HG02943 (cell line): ENCODE measurements around the gene CDH4.

Experiments used
- ATAC-seq: cut with Tn5 transposase; IDR thresholded peaks from one replicate; pipeline ENCODE4 v1.9.1; 2021; ENCODE audit warnings: mild to moderate bottlenecking, low read depth, moderate library complexity; ENCODE audit not compliant: unreplicated experiment

CDH4 gene

GRCh38 chr20:61777773-61778494 lies 525.9 kb downstream of the CDH4 start:
- ATAC-seq = no peak

DNA sequence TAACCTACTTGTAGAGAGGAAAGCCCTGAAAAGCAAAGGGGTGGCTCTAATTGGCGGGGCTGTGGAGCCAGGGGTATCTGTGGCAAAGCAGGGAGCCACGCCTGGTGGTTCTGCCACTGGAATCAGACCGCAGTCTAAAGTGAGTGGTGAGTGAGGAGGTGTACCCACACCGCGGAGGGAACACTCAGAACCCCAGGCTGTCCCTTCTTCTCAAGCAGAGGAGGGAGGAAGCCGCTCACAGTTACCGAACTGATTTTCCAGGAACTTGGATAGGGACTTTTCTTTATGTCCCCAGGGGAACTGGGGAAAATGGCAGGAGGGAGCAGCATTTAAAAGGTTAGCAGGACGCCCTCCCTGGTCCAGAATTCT lies 526.4 kb downstream of the CDH4 start:
- ATAC-seq = no peak

- no peak for ATAC-seq
Observed at GRCh38 chr20:61779176-61779965, 527.3 kb downstream of the CDH4 start.

GRCh38 chr20:61780066-61780465 lies 528.0 kb downstream of the CDH4 start:
- no peak for ATAC-seq

- no peak for ATAC-seq
Observed at GRCh38 chr20:61784801-61785566, 532.9 kb downstream of the CDH4 start.

- no peak for ATAC-seq
Observed at GRCh38 chr20:61785567-61785816, 533.4 kb downstream of the CDH4 start.

DNA sequence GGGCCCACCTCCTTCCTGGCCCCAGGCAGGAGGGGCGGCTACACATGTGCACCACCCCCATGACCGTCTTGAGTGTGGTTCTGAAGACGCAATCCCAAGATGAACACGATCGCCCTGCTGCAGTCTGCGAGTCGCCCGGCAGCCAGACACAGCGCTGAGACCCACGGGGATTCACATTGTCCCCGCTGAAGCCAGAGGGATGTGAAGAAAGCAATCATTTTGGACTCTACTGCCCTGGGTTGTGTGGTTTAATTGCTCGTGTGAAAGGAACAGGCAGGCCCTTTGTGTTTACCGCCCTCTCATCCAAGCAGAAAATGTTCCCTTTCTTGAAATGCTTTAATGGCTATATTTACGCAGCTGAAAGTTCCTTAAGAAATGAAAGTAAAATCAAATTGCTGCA lies 534.2 kb downstream of the CDH4 start:
- ATAC-seq = no peak

GRCh38 chr20:61788343-61788742 lies 536.3 kb downstream of the CDH4 start:
- ATAC-seq = no peak

DNA sequence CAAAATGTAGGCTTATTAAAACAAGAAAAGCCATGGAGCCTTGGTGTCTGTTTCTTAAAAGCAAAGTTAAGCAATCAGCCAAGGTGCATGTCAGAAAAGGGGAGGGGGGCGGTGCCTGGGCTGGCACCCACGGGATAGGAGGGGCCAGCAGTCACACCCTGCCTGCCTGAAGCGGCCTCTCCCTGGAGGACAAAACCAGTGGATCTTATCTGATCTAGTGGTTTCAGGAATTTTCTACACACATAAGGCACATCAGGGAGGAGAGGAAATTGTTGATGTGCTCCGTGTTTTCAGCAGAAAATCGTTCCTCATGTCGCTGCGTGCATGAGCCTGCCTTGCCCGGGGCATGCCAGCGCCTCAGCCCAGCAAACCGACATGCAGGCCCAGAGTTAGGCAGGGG lies 537.3 kb downstream of the CDH4 start:
- ATAC-seq = no peak

DNA sequence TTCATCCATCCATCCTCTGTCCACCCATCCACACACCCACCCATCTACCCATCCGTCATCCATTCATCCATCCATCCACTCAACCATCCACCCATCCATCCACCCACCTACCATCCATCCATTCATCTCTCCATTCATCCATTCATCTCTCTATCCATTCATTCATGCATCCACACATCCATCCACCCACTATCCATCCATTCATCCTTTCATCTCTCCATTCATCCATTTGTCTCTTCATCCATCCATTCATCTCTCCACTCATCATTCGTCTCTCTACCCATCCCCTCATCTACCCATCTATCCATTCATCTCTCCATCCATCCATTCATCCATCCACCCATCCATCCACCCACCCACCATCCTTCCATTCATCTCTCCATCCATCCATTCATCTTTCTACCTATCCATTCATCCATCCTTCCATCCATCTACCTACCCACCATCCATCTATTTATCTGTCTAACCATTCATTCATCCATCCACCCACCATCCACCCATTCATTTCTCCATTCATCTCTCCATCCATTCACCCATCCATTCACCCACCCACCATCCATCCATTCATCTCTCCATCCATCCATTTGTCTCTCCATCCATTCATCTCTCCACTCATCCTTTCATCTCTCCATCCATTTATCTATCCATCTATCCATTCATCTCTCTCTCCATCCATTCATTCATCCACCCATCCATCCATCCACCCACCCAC lies 538.2 kb downstream of the CDH4 start:
- ATAC-seq = no peak

DNA sequence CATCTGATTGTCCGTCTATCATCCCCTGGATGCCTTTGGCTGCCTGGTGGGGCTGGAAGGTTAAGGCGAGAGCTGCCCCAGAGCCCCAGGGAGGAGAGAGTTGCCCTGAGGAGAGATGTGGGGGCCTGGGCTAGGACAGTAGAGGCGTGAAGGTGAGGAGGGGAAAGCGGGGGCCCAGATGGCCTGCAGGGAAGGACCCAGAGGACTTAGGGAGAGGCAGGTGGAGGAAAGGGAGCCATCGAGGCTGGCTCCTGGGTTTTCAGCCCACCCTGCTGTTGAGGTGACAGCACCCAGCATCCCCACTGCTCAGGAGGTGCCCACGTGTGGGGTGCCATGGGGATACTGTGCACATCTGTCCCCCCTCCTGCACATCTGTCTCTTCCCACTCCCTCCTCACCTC lies 539.9 kb downstream of the CDH4 start:
- no peak for ATAC-seq

- no peak for ATAC-seq
Observed at GRCh38 chr20:61795669-61796630, 543.9 kb downstream of the CDH4 start.

GRCh38 chr20:61796738-61797137 lies 544.7 kb downstream of the CDH4 start:
- ATAC-seq = no peak

GRCh38 chr20:61797200-61797599 lies 545.1 kb downstream of the CDH4 start:
- no peak for ATAC-seq

DNA sequence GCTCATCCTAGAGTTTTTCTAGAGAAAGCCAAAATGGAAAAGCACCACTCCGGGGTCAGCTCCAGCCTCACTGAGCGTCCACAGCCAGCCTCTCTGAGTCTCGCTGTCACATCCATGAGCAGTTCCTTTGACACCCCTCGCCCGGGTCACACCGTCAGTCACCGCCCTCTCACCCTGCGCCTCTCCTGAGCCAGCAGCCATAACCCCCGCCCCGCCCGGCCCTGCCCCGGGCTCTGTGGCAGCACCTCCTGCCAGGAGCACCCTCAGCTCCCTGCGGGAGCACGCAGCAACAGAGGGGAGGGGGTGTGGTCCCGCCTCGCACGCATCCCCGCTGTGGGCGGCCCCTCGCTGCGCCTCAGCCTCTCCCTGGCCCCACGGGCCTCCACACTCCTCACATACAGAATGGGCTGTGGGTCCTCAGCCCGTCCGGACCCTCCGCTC lies 545.9 kb downstream of the CDH4 start:
- no peak for ATAC-seq

DNA sequence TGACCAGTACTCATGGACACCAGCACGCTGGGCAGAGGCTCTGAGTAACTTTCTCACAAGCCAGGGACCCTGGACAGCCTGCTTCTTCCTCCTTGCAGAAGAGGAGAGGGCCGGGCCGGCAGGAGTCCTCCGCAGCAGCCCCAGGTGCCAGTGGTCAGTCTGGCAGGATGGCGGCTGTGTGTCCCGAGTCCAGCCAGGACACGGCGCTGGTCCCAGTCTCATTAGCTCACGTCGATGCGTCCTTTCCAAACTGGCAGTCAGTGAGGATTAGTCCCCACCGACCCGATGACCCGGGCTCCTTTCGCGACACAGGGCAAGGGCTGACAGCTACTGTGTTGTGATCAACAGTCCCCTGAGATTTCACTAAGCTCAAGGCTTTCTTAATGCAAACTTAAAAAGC lies 546.6 kb downstream of the CDH4 start:
- ATAC-seq = no peak

- ATAC-seq = no peak
Observed at GRCh38 chr20:61799394-61799923, 547.4 kb downstream of the CDH4 start.

DNA sequence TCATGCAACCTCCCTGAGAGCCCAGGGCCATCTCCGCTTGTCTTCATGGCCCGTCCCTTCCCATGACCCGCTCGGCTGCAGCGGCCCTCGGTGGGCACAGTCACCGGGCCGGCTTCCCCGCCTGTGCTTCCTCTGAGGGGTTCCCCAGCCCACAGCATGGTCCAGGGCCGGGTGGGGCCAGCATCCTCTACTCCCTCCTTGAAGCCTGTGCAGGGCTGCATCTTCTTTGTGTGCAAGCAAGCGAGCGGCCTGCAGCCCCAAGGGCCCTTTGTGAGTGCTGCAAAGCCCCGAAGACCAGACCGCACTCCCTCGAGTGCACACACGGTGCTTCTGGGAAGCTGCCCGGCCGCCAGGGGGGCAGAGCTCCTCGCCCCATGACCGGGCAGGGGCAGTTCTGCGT lies 547.9 kb downstream of the CDH4 start:
- ATAC-seq = no peak

DNA sequence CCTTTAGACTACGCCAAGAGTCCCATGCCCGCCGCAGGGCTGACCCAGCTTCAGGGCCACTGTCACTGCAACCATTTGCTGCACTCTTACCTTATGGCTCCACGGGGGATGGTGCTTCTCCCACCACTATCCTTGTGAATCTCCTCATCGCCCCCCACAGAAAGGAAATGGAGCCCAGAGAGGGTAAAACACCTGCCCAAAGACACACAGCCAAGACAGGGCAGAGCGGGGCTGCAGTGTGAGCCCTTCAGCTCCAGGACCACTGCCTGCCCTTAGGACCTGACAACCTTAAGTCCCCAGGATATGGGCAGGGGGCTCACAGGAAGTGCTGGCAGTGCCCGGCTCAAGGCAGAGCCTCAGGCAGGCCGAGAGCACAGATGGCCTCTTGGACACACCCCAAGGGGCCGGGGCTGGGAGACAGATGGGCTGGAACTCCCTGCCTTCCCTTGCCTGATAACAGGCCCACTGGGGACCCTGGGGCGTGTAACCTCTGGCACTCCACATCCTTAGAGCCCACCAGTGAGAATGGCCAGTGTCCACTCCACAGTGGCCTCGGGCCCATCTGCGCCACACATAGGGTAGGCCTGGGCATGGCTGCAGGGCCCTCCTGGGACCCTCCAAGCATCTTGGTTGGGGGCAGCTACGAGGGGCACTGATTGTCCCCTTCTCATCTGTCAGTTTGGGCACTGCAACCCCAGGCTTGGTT lies 548.5 kb downstream of the CDH4 start:
- ATAC-seq = no peak
